PFSK-1 (cell line): Measurements from ENCODE around the gene CLUH.
A peak's percentile ranks its signal among the peaks of the same experiment; 100 is the strongest.

ENCODE experiments used
- FOXP2 ChIP-seq: optimal IDR thresholded peaks from 2 replicates; pipeline ENCODE3; 2011; ENCODE audit warnings: borderline replicate concordance, control low read depth, inconsistent platforms; ENCODE audit not compliant: insufficient read depth; ENCODE audit errors: extremely low read length, extremely low read depth
- POLR2AphosphoS5 ChIP-seq: IDR thresholded peaks from 2 replicates; pipeline ENCODE4 v1.6.1; 2012; ENCODE audit warnings: low read depth, mild to moderate bottlenecking, control low read depth, low read length, moderate library complexity
- REST ChIP-seq, 2 experiments: IDR thresholded peaks; 2 replicates each; pipeline versions ENCODE4 v1.6.1 to v1.8.0; 2011 to 2012; ENCODE audit warnings: low read depth in 2 of 2, low read length in 2 of 2, control low read depth in 1 of 2, inconsistent platforms in 1 of 2, mild to moderate bottlenecking in 1 of 2, moderate library complexity in 1 of 2; ENCODE audit not compliant: insufficient read depth in 1 of 2
- SIN3A ChIP-seq: IDR thresholded peaks from 2 replicates; pipeline ENCODE4 v1.6.1; 2012; ENCODE audit warnings: mild to moderate bottlenecking, low read length, moderate library complexity, borderline replicate concordance; ENCODE audit not compliant: insufficient read depth
- TAF1 ChIP-seq: IDR thresholded peaks from 2 replicates; pipeline ENCODE4 v1.6.1; 2012; ENCODE audit warnings: low read length, control low read depth, borderline replicate concordance; ENCODE audit not compliant: insufficient read depth

Gene CLUH

DNA sequence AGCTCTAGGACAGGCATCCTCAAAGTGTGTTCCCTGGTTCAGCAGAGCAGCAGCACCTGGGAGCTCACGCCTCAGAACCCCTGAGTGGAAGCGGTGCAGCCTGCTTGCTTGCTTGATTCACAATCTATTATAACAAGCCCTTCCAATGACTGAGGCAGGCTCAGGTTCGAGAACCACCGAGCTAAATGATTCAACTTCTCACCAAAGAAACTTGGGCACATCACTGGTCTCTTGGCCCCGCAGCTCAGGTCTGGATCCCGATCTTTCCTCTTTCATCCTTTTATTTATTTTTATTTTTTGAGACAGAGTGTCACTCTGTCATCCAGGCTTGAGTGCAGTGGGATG lies 24.5 kb downstream of the CLUH start:
- no peak; the same call in 1 of the 2 replicates for TF ChIP-seq SIN3A
- TF ChIP-seq TAF1 = no peak
- no peak for TF ChIP-seq POLR2AphosphoS5
- no peak for TF ChIP-seq REST (IDR thresholded peaks at IDR 0.05; ENCODE audit: insufficient read depth in 1 of 2, low read depth in 2 of 2, low read length in 2 of 2)
- no peak for TF ChIP-seq FOXP2

DNA sequence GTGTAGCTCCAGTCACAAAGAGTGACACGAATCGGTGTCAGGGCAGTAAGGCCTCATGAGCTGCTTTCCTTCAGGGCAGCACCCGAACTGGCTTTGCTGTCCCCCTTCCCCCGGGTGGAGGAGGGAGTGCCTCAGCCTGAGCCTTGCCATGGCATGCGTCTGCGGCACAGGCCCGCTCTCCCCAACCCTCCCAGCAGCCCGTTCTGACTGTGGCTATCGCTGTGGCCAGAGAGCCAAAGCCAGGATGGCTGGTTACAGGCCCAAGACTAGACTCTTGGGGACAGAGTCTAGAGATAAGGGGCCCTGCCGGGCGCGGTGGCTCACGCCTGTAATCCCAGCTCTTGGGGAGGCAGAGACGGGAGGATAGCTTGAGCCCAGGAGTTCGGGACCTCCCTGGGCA lies 25.9 kb downstream of the CLUH start:
- TF ChIP-seq FOXP2 (no peak), TAF1 (no peak), POLR2AphosphoS5 (no peak), SIN3A (no peak), REST (IDR thresholded peaks at IDR 0.05; ENCODE audit: insufficient read depth in 1 of 2, low read depth in 2 of 2, low read length in 2 of 2) (no peak)

DNA sequence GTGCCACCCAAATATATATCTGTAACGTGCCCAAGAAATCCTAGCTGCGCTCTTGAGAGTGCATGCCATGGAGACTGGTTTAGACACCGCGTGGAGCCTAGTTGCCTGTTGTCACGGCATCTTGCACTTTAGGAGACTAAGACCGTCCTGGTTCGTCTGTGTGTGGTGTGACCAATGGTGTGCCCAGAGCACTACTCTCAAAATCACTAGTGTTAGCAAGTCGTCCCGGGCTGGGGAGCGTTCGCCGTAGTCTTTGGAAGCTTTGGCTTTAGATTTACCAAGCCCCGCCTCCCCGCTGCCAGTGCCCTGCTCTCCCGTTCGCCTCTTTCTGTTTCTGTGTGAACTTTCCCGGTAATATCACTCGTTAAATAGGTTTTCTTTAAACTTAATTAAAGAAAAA lies 27.0 kb downstream of the CLUH start:
- no peak for TF ChIP-seq FOXP2

DNA sequence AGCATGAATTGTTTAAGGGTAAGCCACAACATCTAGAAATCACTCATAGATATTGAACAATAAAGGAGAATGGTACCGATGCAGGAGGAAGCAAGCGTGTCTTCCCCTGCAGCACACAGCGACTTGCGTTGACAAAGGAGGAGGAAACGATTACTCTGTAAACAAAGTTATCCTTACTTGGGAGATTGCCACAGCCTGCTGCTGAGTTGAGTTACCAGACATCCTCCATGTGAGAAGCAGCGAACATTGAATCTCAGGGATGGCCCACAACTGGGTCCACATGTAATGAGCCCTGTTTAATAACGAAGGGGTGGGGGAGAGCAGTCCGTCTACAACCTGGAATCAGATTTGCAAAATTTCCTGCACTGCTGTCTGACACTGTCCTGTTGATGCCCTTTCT lies 27.7 kb downstream of the CLUH start:
- TF ChIP-seq REST (IDR thresholded peaks at IDR 0.05; ENCODE audit: insufficient read depth in 1 of 2, low read depth in 2 of 2, low read length in 2 of 2) (no peak), FOXP2 (peak; percentile 74)

DNA sequence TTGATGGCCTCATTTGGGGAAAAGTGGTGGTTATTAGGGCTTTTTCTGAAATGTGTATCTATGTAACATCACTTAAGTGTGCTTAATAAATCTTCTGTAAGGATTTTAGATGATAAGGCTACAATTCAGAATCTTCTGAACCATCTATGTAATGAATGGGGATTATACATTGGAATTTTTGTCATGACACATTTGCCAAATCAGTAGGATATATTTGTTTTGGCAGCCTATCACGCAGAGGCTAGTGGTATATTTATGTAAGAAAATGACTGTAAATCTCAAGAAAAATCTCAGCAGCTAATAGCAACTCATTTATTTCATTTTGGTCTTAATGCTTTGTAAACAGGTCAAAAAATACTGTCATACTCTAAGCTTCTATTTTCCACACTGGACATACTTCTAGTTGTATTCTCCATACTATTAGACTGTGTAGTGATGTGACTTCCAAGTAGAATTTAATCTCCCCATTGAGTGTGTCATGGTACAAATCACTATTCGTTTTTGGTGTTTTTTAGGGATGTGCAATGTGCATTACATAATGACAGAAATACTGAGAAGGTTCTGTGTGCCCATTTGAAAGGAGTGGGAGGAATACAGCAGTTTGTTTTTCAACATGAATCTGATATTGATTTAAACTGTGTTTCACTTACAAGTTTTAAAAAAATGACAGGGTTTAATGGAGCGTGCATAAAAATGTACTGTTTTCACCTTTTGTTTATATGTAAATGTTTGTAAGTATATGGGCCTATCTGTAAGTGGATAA lies 29.2 kb downstream of the CLUH start:
- TF ChIP-seq REST (IDR thresholded peaks at IDR 0.05; ENCODE audit: insufficient read depth in 1 of 2, low read depth in 2 of 2, low read length in 2 of 2) (no peak), FOXP2 (no peak), POLR2AphosphoS5 (no peak), SIN3A (no peak), TAF1 (no peak)
